SK-N-SH (cell line): ENCODE measurements around the gene B3GALT6. TPM values are rescaled to one million over a fixed set of nuclear protein-coding genes. Genes with fewer than 3 reads are reported as not detected.

ENCODE experiments used
- CTCF ChIA-PET: fragments of 300-600, 350-600 bp; formaldehyde crosslinking; extraction: SDS; loops from one replicate; lab custom pipeline; 2021; lab: Yijun Ruan, JAX
- POLR2A ChIA-PET: fragments of 350-600 bp; sonication (Branson Sonifier 250); formaldehyde crosslinking; extraction: SDS; loops from one replicate; lab custom pipeline; 2020; ENCODE audit warnings: antibody characterized with exemption, inconsistent platforms; lab: Yijun Ruan, JAX
- DNase-seq: peaks from one replicate; pipeline ENCODE4 v3.0.0; 2012
- H2AFZ ChIP-seq: fragments of 200-600 bp; sonication (generic); 2 replicates; pipeline ENCODE4 v1.8.1; 2016; ENCODE audit warnings: antibody characterized with exemption, mild to moderate bottlenecking, low read depth
- H3F3A ChIP-seq: fragments of 200-600 bp; sonication (generic); replicated peaks from 2 replicates; pipeline ENCODE3; 2016; ENCODE audit warnings: antibody characterized with exemption, mild to moderate bottlenecking; ENCODE audit not compliant: insufficient read depth
- H3K27ac ChIP-seq, 2 experiments: fragments of 200-500 bp in 1 of 2; fragments of 200-600 bp in 1 of 2; sonication (Bioruptor generic) in 1 of 2; sonication (generic), shearing (Covaris generic) in 1 of 2; 2 replicates each; pipeline versions ENCODE4 v1.5.1 to v1.6.1; 2014 to 2016; ENCODE audit warnings: low read depth in 2 of 2, inconsistent platforms in 1 of 2, low read length in 1 of 2, mild to moderate bottlenecking in 1 of 2, mixed read lengths in 1 of 2
- H3K27me3 ChIP-seq: fragments of 200-600 bp; sonication (generic), shearing (Covaris generic); 2 replicates; pipeline ENCODE4 v1.6.1; 2016; ENCODE audit warnings: mixed run types; ENCODE audit not compliant: insufficient read depth
- H3K36me3 ChIP-seq, 2 experiments: fragments of 200-500 bp in 1 of 2; fragments of 200-600 bp in 1 of 2; sonication (Bioruptor generic) in 1 of 2; sonication (generic) in 1 of 2; replicated peaks in 1 of 2; 2 replicates each; pipeline versions ENCODE3 to v1.5.1; 2014 to 2016; ENCODE audit warnings: low read length in 1 of 2, mild to moderate bottlenecking in 1 of 2; ENCODE audit not compliant: insufficient read depth in 2 of 2, control insufficient read depth in 1 of 2
- H3K4me1 ChIP-seq, 2 experiments: fragments of 200-500 bp in 1 of 2; fragments of 200-600 bp in 1 of 2; sonication (Bioruptor generic) in 1 of 2; sonication (generic), shearing (Covaris generic) in 1 of 2; 2 replicates each; pipeline versions ENCODE4 v1.5.1 to v1.6.1; 2014 to 2016; ENCODE audit warnings: low read depth in 1 of 2, low read length in 1 of 2, mixed run types in 1 of 2; ENCODE audit not compliant: insufficient read depth in 2 of 2, control insufficient read depth in 1 of 2
- H3K4me2 ChIP-seq: fragments of 200-600 bp; sonication (generic), shearing (Covaris generic); 2 replicates; pipeline ENCODE4 v1.6.1; 2017; ENCODE audit warnings: mixed run types
- H3K4me3 ChIP-seq, 2 experiments: fragments of 200-500 bp in 1 of 2; fragments of 200-600 bp in 1 of 2; sonication (Bioruptor generic) in 1 of 2; sonication (generic), shearing (Covaris generic) in 1 of 2; 2 replicates each; pipeline versions ENCODE4 v1.5.1 to v1.8.1; 2014 to 2016; ENCODE audit warnings: low read depth in 2 of 2, inconsistent platforms in 1 of 2, low read length in 1 of 2, mild to moderate bottlenecking in 1 of 2, mixed read lengths in 1 of 2, moderate library complexity in 1 of 2
- H3K79me2 ChIP-seq: fragments of 200-600 bp; sonication (generic); 2 replicates; pipeline ENCODE4 v1.8.1; 2017; ENCODE audit warnings: mild to moderate bottlenecking; ENCODE audit not compliant: insufficient read depth
- H3K9ac ChIP-seq: fragments of 200-600 bp; sonication (generic); 2 replicates; pipeline ENCODE4 v1.6.1; 2017; ENCODE audit warnings: mixed run types
- H3K9me2 ChIP-seq: fragments of 200-600 bp; sonication (generic); 2 replicates; pipeline ENCODE4 v1.6.1; 2017; ENCODE audit warnings: mixed run types
- H3K9me3 ChIP-seq: fragments of 200-600 bp; sonication (generic); 2 replicates; pipeline ENCODE4 v1.6.1; 2017; ENCODE audit warnings: mixed run types, mild to moderate bottlenecking, moderate library complexity
- H4K20me1 ChIP-seq: fragments of 200-600 bp; sonication (generic); 2 replicates; pipeline ENCODE4 v1.6.1; 2017; ENCODE audit warnings: mild to moderate bottlenecking, mixed run types; ENCODE audit not compliant: insufficient read depth
- CHD2 ChIP-seq: fragments of 150-350 bp; IDR thresholded peaks from 2 replicates; pipeline ENCODE4 v1.6.1; 2018; ENCODE audit warnings: low read length; ENCODE audit not compliant: partially characterized antibody
- EZH2phosphoT487 ChIP-seq: fragments of 200-600 bp; sonication (generic); IDR thresholded peaks from 2 replicates; pipeline ENCODE4 v1.6.1; 2017; ENCODE audit warnings: low read depth, mixed run types, mild to moderate bottlenecking, antibody characterized with exemption, moderate library complexity, borderline replicate concordance
- FOSL2 ChIP-seq: IDR thresholded peaks from 2 replicates; pipeline ENCODE4 v1.4.0; 2012; ENCODE audit warnings: low read depth, mild to moderate bottlenecking, moderate library complexity, borderline replicate concordance
- FOXJ3 ChIP-seq: sonication (generic); formaldehyde crosslinking; IDR thresholded peaks from 2 replicates; pipeline ENCODE4 v1.5.1; 2020; ENCODE audit warnings: mild to moderate bottlenecking, missing genetic modification reagents
- FOXM1 ChIP-seq: IDR thresholded peaks from 2 replicates; pipeline ENCODE4 v1.4.0; 2012; ENCODE audit warnings: low read depth, mild to moderate bottlenecking
- GATA2 ChIP-seq: sonication (generic); formaldehyde crosslinking; IDR thresholded peaks from 2 replicates; pipeline ENCODE4 v1.5.0; 2020; ENCODE audit warnings: mild to moderate bottlenecking, missing genetic modification reagents
- POLR2AphosphoS5 ChIP-seq: IDR thresholded peaks from 2 replicates; pipeline ENCODE4 v1.6.1; 2012; ENCODE audit warnings: low read depth, low read length
- RAD21 ChIP-seq: IDR thresholded peaks from 2 replicates; pipeline ENCODE4 v1.6.1; 2012; ENCODE audit warnings: mild to moderate bottlenecking, low read length
- RFX5 ChIP-seq: IDR thresholded peaks from 2 replicates; pipeline ENCODE4 v1.6.1; 2012; ENCODE audit warnings: mild to moderate bottlenecking, improper control_type of control experiment, low read length
- RXRA ChIP-seq: IDR thresholded peaks from 2 replicates; pipeline ENCODE4 v1.4.0; 2012; ENCODE audit warnings: low read depth, mild to moderate bottlenecking, borderline replicate concordance
- SIN3A ChIP-seq: IDR thresholded peaks from 2 replicates; pipeline ENCODE4 v1.6.1; 2012; ENCODE audit warnings: low read depth, mild to moderate bottlenecking, low read length, moderate library complexity, borderline replicate concordance
- YY1 ChIP-seq: IDR thresholded peaks from 2 replicates; pipeline ENCODE4 v1.4.0; 2012; ENCODE audit warnings: low read depth, mild to moderate bottlenecking
- WGBS: methylation state at CpG from one replicate; pipeline ENCODE4 v1.1.6; 2017; ENCODE audit warnings: low lambda C conversion rate; 5-methylcytosine and 5-hydroxymethylcytosine counted together
- polyA plus RNA-seq, 3 experiments: library from polyadenylated mRNA; depleted of rRNA; stranded (reverse); fragments of >200 nt; gene quantifications; 2 replicates each; pipeline ENCODE4 v1.2.3, GENCODE V29; 2012
- TF ChIP-seq, protein P1 (sequence below): IDR thresholded peaks from 2 replicates; pipeline ENCODE4; 2012
- TF ChIP-seq, protein P2 (sequence below): IDR thresholded peaks from 2 replicates; pipeline ENCODE4 v1.6.1; 2012; ENCODE audit warnings: mild to moderate bottlenecking, low read depth, low read length, moderate library complexity
- TF ChIP-seq, protein P3 (sequence below): fragments of 200-600 bp; sonication (generic); IDR thresholded peaks from 2 replicates; pipeline ENCODE4 v1.6.1; 2017; ENCODE audit warnings: antibody characterized with exemption, mild to moderate bottlenecking, moderate library complexity
- TF ChIP-seq, protein P4 (sequence below): fragments of 150-350 bp; IDR thresholded peaks from 2 replicates; pipeline ENCODE4 v1.6.1; 2016; ENCODE audit warnings: mild to moderate bottlenecking, low read depth, low read length
- TF ChIP-seq, protein P5 (sequence below): IDR thresholded peaks from 2 replicates; pipeline ENCODE4 v1.4.0; 2012; ENCODE audit warnings: low read depth, borderline replicate concordance
- TF ChIP-seq, protein P6 (sequence below): IDR thresholded peaks from 2 replicates; pipeline ENCODE4 v1.4.0; 2012; ENCODE audit warnings: low read depth

Gene B3GALT6
- polyA plus RNA-seq, 1 of the 3 experiments (the other 2 are of a cell fraction) = 38.8 TPM

DNA sequence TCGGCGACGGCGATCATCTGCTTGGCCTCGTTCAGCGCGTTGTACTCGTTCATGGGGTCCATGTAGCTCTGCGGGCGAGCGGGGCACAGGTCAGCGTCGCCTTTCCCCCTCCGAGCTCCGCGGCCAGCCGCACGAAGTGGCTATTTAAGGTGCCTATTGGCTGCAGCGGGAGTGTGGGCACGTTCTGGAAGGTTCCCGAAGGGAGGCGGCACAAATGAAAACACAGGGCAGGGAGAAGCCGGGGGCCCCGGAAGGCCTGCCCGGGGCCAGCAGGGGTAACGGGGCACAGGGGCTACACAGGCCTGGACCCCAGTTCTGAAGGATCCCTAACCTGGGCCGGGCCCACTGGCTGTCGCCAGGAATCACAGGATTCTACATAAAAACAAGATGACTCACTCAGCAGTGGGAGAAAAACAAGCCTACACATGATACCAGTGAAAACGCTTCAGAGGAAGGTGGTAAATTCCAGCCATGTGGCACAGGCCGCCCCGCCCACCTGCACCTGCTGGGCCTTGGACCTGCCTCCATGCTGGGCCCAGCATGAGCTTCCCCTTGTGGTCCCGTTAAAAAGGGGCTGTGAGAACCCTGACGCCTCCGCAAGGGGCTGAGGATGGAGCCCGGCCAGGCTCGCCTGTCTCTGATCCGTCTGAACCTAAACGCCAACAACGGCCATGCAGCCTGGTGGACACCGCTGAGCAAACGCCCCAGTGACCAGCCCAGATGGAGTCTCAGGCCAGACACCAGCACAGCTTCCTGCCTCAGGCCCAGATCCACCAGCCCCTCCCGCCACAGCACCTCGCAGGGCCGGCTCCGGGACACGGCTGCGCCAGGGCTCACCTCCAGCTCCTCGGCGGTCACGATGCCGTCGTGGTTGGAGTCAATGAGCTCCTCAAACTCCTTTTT, 14.2 kb upstream of the B3GALT6 start (continued):
- TF ChIP-seq, protein P1, sequence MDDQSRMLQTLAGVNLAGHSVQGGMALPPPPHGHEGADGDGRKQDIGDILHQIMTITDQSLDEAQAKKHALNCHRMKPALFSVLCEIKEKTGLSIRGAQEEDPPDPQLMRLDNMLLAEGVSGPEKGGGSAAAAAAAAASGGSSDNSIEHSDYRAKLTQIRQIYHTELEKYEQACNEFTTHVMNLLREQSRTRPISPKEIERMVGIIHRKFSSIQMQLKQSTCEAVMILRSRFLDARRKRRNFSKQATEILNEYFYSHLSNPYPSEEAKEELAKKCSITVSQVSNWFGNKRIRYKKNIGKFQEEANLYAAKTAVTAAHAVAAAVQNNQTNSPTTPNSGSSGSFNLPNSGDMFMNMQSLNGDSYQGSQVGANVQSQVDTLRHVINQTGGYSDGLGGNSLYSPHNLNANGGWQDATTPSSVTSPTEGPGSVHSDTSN = no peak
- TF ChIP-seq, protein P2, sequence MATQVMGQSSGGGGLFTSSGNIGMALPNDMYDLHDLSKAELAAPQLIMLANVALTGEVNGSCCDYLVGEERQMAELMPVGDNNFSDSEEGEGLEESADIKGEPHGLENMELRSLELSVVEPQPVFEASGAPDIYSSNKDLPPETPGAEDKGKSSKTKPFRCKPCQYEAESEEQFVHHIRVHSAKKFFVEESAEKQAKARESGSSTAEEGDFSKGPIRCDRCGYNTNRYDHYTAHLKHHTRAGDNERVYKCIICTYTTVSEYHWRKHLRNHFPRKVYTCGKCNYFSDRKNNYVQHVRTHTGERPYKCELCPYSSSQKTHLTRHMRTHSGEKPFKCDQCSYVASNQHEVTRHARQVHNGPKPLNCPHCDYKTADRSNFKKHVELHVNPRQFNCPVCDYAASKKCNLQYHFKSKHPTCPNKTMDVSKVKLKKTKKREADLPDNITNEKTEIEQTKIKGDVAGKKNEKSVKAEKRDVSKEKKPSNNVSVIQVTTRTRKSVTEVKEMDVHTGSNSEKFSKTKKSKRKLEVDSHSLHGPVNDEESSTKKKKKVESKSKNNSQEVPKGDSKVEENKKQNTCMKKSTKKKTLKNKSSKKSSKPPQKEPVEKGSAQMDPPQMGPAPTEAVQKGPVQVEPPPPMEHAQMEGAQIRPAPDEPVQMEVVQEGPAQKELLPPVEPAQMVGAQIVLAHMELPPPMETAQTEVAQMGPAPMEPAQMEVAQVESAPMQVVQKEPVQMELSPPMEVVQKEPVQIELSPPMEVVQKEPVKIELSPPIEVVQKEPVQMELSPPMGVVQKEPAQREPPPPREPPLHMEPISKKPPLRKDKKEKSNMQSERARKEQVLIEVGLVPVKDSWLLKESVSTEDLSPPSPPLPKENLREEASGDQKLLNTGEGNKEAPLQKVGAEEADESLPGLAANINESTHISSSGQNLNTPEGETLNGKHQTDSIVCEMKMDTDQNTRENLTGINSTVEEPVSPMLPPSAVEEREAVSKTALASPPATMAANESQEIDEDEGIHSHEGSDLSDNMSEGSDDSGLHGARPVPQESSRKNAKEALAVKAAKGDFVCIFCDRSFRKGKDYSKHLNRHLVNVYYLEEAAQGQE = no peak
- no peak for TF ChIP-seq RFX5
- no peak for TF ChIP-seq RAD21

DNA sequence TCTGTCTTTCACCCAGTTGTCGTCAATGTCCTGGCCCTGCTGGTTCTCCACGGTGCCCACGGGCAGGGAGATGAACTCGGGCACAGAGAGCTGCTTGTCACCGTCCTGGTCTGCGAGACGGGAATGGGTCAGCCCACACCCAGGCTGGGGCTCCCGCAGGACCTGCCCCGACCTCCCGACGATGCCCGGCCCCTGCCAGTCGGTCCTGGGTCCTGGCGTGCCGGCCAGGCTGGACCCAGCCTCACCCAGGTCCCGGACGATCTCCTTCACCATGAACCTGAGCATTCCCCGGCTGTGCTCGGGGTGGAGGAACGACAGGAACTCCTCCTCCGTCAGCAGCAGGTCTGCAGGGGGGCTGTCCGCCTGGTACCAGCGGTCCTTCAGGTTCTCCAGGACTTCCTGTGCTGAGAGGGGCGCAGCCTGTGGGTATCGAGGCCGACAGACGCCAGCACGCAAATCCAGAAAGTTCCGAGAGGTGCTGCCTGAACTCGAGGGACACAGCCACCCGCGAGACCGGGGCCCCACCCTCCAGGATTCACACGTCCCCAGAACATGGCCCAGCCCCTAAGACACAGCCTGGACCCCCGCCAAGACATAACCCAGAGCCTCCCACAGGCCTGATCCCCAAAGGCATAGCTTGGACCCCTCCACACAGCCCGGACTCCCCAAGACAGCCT, 13.4 kb upstream of the B3GALT6 start:
- no peak for DNase-seq
- TF ChIP-seq SIN3A (no peak), POLR2AphosphoS5 (no peak), FOXJ3 (CRISPR knock-in tag) (no peak), EZH2phosphoT487 (no peak), YY1 (no peak), CHD2 (no peak), RXRA (no peak), FOSL2 (no peak), FOXM1 (no peak), GATA2 (no peak)
- TF ChIP-seq, protein P3, sequence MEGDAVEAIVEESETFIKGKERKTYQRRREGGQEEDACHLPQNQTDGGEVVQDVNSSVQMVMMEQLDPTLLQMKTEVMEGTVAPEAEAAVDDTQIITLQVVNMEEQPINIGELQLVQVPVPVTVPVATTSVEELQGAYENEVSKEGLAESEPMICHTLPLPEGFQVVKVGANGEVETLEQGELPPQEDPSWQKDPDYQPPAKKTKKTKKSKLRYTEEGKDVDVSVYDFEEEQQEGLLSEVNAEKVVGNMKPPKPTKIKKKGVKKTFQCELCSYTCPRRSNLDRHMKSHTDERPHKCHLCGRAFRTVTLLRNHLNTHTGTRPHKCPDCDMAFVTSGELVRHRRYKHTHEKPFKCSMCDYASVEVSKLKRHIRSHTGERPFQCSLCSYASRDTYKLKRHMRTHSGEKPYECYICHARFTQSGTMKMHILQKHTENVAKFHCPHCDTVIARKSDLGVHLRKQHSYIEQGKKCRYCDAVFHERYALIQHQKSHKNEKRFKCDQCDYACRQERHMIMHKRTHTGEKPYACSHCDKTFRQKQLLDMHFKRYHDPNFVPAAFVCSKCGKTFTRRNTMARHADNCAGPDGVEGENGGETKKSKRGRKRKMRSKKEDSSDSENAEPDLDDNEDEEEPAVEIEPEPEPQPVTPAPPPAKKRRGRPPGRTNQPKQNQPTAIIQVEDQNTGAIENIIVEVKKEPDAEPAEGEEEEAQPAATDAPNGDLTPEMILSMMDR = no peak
- TF ChIP-seq, protein P4, sequence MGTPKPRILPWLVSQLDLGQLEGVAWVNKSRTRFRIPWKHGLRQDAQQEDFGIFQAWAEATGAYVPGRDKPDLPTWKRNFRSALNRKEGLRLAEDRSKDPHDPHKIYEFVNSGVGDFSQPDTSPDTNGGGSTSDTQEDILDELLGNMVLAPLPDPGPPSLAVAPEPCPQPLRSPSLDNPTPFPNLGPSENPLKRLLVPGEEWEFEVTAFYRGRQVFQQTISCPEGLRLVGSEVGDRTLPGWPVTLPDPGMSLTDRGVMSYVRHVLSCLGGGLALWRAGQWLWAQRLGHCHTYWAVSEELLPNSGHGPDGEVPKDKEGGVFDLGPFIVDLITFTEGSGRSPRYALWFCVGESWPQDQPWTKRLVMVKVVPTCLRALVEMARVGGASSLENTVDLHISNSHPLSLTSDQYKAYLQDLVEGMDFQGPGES = no peak
- TF ChIP-seq, protein P5, sequence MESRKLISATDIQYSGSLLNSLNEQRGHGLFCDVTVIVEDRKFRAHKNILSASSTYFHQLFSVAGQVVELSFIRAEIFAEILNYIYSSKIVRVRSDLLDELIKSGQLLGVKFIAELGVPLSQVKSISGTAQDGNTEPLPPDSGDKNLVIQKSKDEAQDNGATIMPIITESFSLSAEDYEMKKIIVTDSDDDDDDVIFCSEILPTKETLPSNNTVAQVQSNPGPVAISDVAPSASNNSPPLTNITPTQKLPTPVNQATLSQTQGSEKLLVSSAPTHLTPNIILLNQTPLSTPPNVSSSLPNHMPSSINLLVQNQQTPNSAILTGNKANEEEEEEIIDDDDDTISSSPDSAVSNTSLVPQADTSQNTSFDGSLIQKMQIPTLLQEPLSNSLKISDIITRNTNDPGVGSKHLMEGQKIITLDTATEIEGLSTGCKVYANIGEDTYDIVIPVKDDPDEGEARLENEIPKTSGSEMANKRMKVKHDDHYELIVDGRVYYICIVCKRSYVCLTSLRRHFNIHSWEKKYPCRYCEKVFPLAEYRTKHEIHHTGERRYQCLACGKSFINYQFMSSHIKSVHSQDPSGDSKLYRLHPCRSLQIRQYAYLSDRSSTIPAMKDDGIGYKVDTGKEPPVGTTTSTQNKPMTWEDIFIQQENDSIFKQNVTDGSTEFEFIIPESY = no peak
- TF ChIP-seq, protein P6, sequence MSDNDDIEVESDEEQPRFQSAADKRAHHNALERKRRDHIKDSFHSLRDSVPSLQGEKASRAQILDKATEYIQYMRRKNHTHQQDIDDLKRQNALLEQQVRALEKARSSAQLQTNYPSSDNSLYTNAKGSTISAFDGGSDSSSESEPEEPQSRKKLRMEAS = no peak
- WGBS = 90% methylated on average over 13 of the region's 36 CpGs

More for the DNA sequence above, 13.4 kb upstream of the B3GALT6 start:
- no peak overlapping the region for H3K4me3 ChIP-seq
- POLR2A ChIA-PET = interaction anchor here (0.6 kb wide), 1 partner anchor 143 kb away, joined by 3 read pairs; no protein-coding TSS in a partner anchor
- no peak overlapping the region for H3K27ac ChIP-seq
- no peaks in the 10 kb centered on the region for H3K27me3 ChIP-seq
- no peaks in the 10 kb centered on the region for H3K4me1 ChIP-seq
- no peaks in the 10 kb centered on the region for H3K79me2 ChIP-seq
- H3K9ac ChIP-seq = no peak overlapping the region
- H3K36me3 ChIP-seq = peaks cover 0 to 51% of the 10 kb centered on the region in 2 experiments
- no peaks in the 10 kb centered on the region for H3F3A ChIP-seq
- no peaks in the 10 kb centered on the region for H3K9me3 ChIP-seq
- no peaks in the 10 kb centered on the region for H4K20me1 ChIP-seq
- CTCF ChIA-PET = interaction anchor here (1.7 kb wide), 1 partner anchor 97 kb away, joined by 7 read pairs; no protein-coding TSS in a partner anchor
- H3K4me2 ChIP-seq = no peak overlapping the region
- no peaks in the 10 kb centered on the region for H3K9me2 ChIP-seq
- H2AFZ ChIP-seq = no peak overlapping the region
